ENCODE results near the gene RAB10.

The RAB10 gene

GRCh38 chr2:26033270-26033817 is 540 bp upstream of the RAB10 start (continued):
- TF ChIP-seq POU6F1 (CRISPR knock-in tag; IDR thresholded peaks at IDR 0.05; ENCODE audit: borderline replicate concordance, low read depth) (no peak), TCF4 (CRISPR knock-in tag; IDR thresholded peaks at IDR 0.05; ENCODE audit: borderline replicate concordance) (peak; percentile 41; the same call in 1 of the 2 replicates)

DNA sequence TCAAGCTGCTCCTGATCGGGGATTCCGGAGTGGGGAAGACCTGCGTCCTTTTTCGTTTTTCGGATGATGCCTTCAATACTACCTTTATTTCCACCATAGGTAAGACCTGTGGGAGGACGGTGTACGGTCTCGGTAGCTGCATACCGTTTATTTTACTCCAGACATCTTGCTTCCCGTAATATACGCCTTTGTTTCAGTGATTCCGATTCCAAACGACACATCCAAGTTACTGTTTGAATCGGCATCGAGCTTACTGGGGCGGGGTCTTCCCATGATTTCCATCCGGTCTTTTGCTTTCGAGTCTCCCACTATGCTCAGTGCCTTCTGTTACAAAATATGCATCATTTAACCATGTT is 731 bp downstream of the RAB10 start:
- TF ChIP-seq ISL1 (CRISPR knock-in tag; IDR thresholded peaks at IDR 0.05) (no peak), POU6F1 (CRISPR knock-in tag; IDR thresholded peaks at IDR 0.05; ENCODE audit: borderline replicate concordance, low read depth) (no peak), ZNF565 (CRISPR knock-in tag; conservative IDR thresholded peaks at IDR 0.05; ENCODE audit: low read depth) (no peak), RARB (CRISPR knock-in tag; IDR thresholded peaks at IDR 0.05) (no peak), ZNF8 (CRISPR knock-in tag; IDR thresholded peaks at IDR 0.05) (no peak), SNAI2 (CRISPR knock-in tag; IDR thresholded peaks at IDR 0.05) (no peak), BACH2 (CRISPR knock-in tag; IDR thresholded peaks at IDR 0.05; ENCODE audit: borderline replicate concordance) (no peak), ZFP3 (CRISPR knock-in tag; IDR thresholded peaks at IDR 0.05) (no peak), ARNTL (CRISPR knock-in tag; IDR thresholded peaks at IDR 0.05; ENCODE audit: borderline replicate concordance, low read depth) (no peak), TCF4 (CRISPR knock-in tag; IDR thresholded peaks at IDR 0.05; ENCODE audit: borderline replicate concordance) (no peak)
- TF ChIP-seq, protein P1, sequence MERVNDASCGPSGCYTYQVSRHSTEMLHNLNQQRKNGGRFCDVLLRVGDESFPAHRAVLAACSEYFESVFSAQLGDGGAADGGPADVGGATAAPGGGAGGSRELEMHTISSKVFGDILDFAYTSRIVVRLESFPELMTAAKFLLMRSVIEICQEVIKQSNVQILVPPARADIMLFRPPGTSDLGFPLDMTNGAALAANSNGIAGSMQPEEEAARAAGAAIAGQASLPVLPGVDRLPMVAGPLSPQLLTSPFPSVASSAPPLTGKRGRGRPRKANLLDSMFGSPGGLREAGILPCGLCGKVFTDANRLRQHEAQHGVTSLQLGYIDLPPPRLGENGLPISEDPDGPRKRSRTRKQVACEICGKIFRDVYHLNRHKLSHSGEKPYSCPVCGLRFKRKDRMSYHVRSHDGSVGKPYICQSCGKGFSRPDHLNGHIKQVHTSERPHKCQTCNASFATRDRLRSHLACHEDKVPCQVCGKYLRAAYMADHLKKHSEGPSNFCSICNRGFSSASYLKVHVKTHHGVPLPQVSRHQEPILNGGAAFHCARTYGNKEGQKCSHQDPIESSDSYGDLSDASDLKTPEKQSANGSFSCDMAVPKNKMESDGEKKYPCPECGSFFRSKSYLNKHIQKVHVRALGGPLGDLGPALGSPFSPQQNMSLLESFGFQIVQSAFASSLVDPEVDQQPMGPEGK (CRISPR knock-in tag; IDR thresholded peaks at IDR 0.05; ENCODE audit: borderline replicate concordance) = no peak
- no peak; the same call in 2 of the 3 replicates for ATAC-seq

GRCh38 chr2:26035090-26035743 is 1.3 kb downstream of the RAB10 start:
- TF ChIP-seq ESRRG (CRISPR knock-in tag; IDR thresholded peaks at IDR 0.05) (no peak), ZNF70 (CRISPR knock-in tag; IDR thresholded peaks at IDR 0.05) (no peak), ISL1 (CRISPR knock-in tag; IDR thresholded peaks at IDR 0.05) (no peak), PPARA (CRISPR knock-in tag; IDR thresholded peaks at IDR 0.05; ENCODE audit: borderline replicate concordance) (no peak), ZNF565 (CRISPR knock-in tag; conservative IDR thresholded peaks at IDR 0.05; ENCODE audit: low read depth) (no peak)
- TF ChIP-seq, protein P2, sequence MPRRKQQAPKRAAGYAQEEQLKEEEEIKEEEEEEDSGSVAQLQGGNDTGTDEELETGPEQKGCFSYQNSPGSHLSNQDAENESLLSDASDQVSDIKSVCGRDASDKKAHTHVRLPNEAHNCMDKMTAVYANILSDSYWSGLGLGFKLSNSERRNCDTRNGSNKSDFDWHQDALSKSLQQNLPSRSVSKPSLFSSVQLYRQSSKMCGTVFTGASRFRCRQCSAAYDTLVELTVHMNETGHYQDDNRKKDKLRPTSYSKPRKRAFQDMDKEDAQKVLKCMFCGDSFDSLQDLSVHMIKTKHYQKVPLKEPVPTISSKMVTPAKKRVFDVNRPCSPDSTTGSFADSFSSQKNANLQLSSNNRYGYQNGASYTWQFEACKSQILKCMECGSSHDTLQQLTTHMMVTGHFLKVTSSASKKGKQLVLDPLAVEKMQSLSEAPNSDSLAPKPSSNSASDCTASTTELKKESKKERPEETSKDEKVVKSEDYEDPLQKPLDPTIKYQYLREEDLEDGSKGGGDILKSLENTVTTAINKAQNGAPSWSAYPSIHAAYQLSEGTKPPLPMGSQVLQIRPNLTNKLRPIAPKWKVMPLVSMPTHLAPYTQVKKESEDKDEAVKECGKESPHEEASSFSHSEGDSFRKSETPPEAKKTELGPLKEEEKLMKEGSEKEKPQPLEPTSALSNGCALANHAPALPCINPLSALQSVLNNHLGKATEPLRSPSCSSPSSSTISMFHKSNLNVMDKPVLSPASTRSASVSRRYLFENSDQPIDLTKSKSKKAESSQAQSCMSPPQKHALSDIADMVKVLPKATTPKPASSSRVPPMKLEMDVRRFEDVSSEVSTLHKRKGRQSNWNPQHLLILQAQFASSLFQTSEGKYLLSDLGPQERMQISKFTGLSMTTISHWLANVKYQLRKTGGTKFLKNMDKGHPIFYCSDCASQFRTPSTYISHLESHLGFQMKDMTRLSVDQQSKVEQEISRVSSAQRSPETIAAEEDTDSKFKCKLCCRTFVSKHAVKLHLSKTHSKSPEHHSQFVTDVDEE (CRISPR knock-in tag; IDR thresholded peaks at IDR 0.05) = no peak
- no peak for ATAC-seq

- ATAC-seq = no peak
- TF ChIP-seq ARNTL (CRISPR knock-in tag; IDR thresholded peaks at IDR 0.05; ENCODE audit: borderline replicate concordance, low read depth) (no peak), GLIS3 (CRISPR knock-in tag; IDR thresholded peaks at IDR 0.05) (no peak), BACH2 (CRISPR knock-in tag; IDR thresholded peaks at IDR 0.05; ENCODE audit: borderline replicate concordance) (no peak), PPARA (CRISPR knock-in tag; IDR thresholded peaks at IDR 0.05; ENCODE audit: borderline replicate concordance) (no peak), ISL1 (CRISPR knock-in tag; IDR thresholded peaks at IDR 0.05) (no peak), TOX (CRISPR knock-in tag; IDR thresholded peaks at IDR 0.05; ENCODE audit: borderline replicate concordance) (no peak)
- TF ChIP-seq, protein P3, sequence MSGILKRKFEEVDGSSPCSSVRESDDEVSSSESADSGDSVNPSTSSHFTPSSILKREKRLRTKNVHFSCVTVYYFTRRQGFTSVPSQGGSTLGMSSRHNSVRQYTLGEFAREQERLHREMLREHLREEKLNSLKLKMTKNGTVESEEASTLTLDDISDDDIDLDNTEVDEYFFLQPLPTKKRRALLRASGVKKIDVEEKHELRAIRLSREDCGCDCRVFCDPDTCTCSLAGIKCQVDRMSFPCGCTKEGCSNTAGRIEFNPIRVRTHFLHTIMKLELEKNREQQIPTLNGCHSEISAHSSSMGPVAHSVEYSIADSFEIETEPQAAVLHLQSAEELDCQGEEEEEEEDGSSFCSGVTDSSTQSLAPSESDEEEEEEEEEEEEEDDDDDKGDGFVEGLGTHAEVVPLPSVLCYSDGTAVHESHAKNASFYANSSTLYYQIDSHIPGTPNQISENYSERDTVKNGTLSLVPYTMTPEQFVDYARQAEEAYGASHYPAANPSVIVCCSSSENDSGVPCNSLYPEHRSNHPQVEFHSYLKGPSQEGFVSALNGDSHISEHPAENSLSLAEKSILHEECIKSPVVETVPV (CRISPR knock-in tag; IDR thresholded peaks at IDR 0.05) = no peak
- TF ChIP-seq, protein P2 (CRISPR knock-in tag; IDR thresholded peaks at IDR 0.05) = no peak
Measured at GRCh38 chr2:26039603-26040323, 5.9 kb downstream of the RAB10 start.

Data from SK-N-SH treated with all-trans-retinoic acid at 6 μM for 48 hours (cell line).